GM19467 (cell line): Measurements from ENCODE around the gene LIMS1.
A peak's percentile ranks its signal among the peaks of the same experiment; 100 is the strongest.
"Not testable (repeated sequence)": the region's sequence is repeated elsewhere in the genome, so short reads cannot be mapped to it uniquely, and the experiment has no call there.

Experiments
- ATAC-seq: cut with Tn5 transposase; IDR thresholded peaks from one replicate; pipeline ENCODE4 v1.9.1; 2021; ENCODE audit warnings: mild to moderate bottlenecking, moderate library complexity; ENCODE audit not compliant: unreplicated experiment

Gene LIMS1

GRCh38 chr2:108630567-108631405, 96.5 kb downstream of the LIMS1 start:
- no peak for ATAC-seq

DNA sequence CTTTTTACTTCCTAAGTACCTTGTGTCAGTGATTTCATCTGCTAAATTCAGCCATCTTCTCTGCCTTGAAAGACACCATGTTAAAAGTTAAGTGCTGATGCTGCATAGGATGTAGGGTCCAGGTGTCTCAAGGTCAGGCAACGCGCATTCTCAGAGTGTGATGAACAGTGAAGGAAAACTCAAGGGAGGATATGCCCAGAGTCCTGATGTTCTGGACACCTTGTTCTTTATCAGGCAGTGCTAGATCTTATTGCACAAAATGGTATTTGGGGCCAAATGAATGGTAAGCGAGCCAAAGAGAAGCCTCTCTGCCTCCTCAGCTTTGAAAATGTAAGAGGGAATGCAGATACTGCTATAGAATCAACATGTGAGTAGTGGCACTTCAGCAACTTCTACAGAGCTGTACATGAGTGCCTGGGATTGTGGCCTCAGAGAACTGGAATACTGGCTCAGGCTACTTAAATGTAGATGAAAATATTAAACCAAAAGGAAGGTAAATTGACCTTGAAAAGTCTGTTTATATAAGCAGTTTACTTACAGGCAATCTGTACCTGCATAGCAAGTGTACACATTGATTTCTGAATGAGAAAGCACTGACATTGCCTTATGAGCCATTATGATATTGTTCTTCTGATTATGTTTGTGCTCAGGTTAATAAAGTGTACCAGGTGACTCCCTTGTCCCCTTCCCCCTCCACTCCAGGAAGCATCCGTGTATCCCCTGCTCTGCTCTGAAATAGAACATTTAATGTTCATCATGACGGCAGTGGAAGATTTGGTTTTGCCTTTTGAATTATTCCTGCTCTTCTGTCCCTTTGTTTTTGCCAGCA, 98.3 kb downstream of the LIMS1 start:
- no peak for ATAC-seq

GRCh38 chr2:108633409-108633808, 99.1 kb downstream of the LIMS1 start:
- no peak for ATAC-seq

- ATAC-seq = no peak
Observed at GRCh38 chr2:108634011-108634410, 99.7 kb downstream of the LIMS1 start.

GRCh38 chr2:108634576-108635160, 100.4 kb downstream of the LIMS1 start:
- no peak for ATAC-seq

DNA sequence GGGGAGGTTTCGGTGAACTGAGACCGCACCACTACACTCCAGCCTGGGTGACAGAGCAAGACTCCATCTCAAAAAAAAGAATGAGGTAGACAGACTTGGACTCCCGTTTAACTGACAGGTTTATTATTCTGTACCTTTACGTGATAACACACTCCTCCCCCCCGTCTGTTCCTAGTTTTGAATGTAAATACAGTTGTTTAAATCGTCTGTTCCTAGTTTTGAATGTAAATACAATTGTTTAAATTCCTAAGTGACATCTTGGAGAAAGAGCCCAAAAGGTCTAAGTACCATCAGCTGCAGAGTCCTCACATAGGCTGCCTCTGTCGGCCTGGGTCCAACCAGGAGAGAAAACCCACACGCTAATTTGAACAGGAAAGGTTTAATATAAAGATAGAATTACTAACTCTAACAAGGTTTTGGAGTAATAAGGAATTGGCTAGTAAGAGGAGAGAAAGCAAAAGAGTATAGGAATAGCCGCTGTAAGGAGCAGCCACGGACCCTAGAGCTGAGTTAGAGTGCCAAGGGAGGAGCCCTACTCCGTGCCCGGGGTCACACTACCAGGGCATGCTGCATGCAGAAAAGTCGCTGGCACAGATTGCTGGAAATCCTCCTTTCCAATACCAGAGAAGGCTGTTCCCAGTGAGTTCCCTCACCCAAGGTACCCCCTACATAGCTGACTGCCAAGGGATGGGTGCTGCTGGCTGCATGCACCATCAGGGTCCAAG, 101.5 kb downstream of the LIMS1 start:
- ATAC-seq = peak; percentile 10

DNA sequence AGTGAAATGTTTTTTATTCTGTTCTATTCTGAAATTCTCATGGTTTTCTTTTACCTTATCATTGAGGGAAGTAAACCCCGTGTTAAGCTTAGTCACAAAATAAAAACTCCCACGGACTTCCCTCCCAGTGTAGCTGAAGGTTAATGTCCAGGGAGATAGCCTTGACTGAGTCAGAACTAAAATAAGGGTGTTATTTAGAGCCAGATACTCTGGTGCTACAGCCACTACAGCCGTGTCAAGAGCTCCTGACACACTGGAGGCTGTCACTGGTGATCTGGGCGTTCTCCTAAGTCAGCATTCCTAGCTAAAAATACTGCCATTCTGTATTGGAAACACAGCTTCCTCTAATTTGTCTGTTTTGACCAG, 103.0 kb downstream of the LIMS1 start:
- no peak for ATAC-seq

DNA sequence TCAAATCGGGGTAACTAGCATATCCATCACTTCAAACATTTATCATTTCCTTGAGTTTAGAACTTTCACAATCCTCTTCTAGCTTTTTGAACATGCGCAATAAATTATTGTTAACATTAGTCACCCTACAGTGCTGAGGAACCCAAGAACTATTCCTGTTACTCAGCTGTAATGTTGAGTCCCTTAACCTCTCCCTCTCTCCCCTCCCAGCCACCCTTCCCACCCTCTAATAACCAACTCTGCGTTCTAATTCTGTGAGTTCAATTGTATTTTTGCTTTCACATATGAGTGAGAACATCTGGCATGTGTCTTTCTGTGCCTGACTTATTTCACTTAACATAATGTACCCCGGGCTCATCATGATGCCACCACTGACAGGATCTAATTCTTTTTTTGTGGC, 106.5 kb downstream of the LIMS1 start:
- no peak for ATAC-seq

GRCh38 chr2:108641756-108642155, 107.5 kb downstream of the LIMS1 start:
- ATAC-seq = no peak

GRCh38 chr2:108643261-108643849, 109.1 kb downstream of the LIMS1 start:
- no peak for ATAC-seq

DNA sequence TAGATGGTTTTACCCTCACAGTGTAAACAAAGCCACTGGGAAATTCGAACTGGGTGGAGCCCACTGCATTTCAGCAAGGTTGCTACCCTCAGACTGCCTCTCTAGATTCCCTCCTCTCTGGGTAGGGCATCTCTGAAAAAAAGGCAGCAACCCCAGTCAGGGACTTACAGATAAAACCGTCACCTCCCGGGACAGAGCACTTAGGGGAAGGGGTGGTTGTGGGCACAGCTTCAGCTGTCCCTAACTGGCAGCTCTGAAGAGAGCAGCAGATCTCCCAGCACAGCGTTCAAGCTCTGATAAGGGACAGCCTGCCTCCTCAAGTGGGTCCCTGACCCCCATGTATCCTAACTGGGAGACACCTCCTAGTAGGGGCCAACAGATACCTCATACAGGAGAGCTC, 109.6 kb downstream of the LIMS1 start:
- not testable (repeated sequence) for ATAC-seq

DNA sequence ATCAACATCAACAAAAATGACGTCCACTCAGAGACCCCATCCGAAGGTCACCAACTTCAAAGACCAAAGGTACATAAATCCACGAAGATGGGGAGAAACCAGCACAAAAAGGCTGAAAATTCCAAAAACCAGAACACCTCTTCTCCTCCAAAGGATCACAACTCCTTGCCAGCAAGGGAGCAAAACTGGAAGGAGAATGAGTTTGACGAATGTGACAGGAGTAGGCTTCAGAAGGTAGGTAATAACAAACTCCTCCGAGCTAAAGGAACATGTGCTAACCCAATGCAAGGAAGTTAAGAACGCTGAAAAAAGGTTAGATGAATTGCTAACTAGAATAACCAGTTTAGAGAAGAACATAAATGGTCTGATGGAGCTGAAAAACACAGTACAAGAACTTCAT, 110.2 kb downstream of the LIMS1 start:
- not testable (repeated sequence) for ATAC-seq

DNA sequence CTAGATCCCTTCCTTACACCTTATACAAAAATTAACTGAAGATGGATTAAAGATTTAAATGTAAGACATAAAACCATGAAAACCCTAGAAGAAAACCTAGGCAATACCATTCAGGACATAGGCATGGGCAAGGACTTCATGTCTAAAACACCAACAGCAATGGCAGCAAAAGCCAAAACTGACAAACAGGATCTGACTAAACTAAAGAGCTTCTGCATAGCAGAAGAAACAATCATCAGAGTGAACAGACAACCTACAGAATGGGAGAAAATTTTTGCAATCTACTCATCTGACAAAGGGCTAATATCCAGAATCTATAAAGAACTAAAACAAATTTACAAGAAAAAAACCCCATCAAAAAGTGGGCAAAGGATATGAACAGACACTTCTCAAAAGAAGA, 114.5 kb downstream of the LIMS1 start:
- ATAC-seq = not testable (repeated sequence)

GRCh38 chr2:108650465-108650864, 116.2 kb downstream of the LIMS1 start:
- not testable (repeated sequence) for ATAC-seq

- ATAC-seq = not testable (repeated sequence)
Observed at GRCh38 chr2:108651468-108651867, 117.2 kb downstream of the LIMS1 start.

DNA sequence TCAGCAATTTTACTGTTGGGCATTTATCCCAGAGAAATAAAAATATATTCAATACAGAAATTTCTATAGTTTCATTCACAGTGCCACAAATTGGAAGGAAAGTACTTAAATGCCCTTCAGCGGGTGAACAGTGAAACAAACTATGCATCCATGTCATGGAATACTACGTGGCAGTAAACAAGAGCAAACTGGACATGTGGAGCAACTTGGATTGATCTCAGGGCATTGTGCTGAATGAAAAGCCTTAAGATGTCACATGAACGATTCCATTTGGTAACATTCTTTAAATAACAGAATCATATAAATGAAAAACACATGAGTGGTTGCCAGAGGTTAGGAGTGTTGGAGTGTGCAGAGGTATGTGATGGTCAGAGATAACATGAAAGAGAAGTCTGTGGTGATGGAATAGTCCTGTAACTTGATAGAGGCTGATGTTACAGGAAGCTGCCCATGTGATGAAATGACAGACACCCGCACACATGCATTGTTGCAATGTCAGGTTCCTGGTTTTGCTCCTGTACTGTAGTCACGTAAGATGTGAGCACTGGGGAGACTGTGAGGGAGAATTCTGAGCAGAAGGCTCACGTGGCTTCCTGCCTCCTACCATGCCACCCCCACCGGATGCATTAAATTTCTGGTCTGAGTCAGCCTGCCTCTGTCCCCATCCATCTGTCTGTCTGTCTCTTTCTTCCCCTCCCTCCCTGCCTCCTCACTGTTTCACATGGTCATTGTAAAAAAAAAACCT, 118.1 kb downstream of the LIMS1 start:
- peak; percentile 98 for ATAC-seq

DNA sequence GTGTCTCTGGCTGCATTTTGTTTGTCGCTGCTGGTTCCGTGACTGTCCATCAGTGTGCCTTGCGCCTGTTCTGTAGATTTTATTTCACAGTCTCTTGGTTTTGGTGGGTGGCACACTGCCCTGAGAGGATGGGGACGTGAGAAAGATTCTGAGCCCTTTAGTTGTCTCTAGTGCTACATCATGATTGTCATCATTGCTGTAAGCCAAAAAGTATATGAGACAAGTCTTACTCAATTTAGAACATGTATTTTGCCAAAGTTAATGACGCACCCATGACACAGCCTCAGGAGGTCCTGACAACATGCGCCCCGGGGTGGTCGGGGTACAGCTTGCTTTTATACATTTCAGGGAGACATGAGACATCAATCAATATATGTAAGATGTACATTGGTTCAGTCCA, 119.2 kb downstream of the LIMS1 start:
- not testable (repeated sequence) for ATAC-seq

DNA sequence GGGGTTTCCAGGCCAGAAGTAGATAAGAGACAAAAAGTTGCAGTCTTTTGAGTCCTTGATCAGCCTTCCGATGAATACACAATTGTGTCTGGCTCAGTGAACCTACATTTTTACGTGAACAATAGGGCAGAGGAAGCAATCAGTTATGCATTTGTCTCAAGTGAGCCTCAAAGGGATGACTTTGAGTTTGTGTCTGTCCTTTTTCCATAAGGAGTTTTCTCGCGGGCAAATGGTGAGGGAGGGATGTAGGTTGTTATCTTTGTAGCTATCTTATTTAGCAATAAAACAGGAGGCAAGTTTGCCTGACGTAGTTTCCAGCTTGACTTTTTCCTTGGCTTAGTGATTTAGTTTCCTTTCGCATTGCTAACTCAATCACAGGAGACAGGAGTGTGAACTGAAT, 119.6 kb downstream of the LIMS1 start:
- not testable (repeated sequence) for ATAC-seq

DNA sequence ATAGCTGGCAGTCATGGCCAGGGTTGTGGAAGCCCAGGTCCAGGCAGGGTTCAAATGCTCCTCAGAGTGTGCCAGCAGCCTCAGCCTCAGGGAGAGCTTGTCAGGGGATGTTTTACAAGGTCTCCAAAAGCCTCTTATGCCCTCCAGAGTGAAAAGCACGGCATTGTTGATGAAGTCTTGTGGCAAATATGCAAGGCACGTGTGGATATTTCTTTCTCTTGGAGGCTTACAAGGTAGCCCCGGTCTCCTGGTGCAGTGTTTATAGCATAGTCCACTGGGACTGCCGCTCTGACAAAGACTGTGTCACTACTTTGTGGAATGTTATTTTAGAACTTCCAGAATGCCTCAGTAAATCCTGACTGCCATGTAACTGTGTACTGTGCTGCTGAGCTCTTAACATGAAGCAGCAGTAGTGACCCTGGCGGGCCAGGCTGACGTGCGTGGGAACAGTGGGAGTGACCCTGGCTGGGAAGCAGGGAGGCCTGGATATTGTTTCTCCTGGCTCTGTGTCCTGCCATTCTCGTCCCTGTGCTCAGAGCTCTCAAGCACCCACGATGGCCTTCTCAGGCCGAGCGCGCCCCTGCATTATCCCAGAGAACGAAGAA, 120.4 kb downstream of the LIMS1 start:
- ATAC-seq = not testable (repeated sequence)
